Neural crest cell (in vitro differentiated cells): Measurements from ENCODE around the gene HCFC1. TPM values are rescaled to one million over a fixed set of nuclear protein-coding genes. Genes with fewer than 3 reads are reported as not detected.

Experiments
- DNase-seq: peaks from one replicate; pipeline ENCODE4 v3.0.0; 2021; ENCODE audit warnings: low read depth, mixed read lengths, low spot score
- H3K27ac Mint-ChIP-seq: one replicate; pipeline ENCODE4 v1.8.0; 2021; ENCODE audit warnings: mild to moderate bottlenecking, mixed read lengths; ENCODE audit not compliant: unreplicated experiment
- H3K27me3 Mint-ChIP-seq: 2 replicates; pipeline ENCODE4 v1.8.0; 2021; ENCODE audit warnings: low read depth, mild to moderate bottlenecking, mixed read lengths
- H3K36me3 Mint-ChIP-seq: 2 replicates; pipeline ENCODE4 v1.8.0; 2021; ENCODE audit warnings: low read depth, mild to moderate bottlenecking, mixed read lengths
- H3K4me1 Mint-ChIP-seq: 2 replicates; pipeline ENCODE4 v1.8.0; 2021; ENCODE audit warnings: mixed read lengths
- H3K4me3 Mint-ChIP-seq: one replicate; pipeline ENCODE4 v1.8.0; 2021; ENCODE audit warnings: mild to moderate bottlenecking, mixed read lengths
- H3K9me3 Mint-ChIP-seq: 2 replicates; pipeline ENCODE4 v1.8.0; 2021; ENCODE audit warnings: mixed read lengths
- total RNA-seq: library from RNA; stranded (reverse); gene quantifications from 2 replicates; pipeline ENCODE4 v1.2.1, GENCODE V29; 2021
- TF ChIP-seq, protein P1 (sequence below): fragments of 200-600 bp; sonication (generic); conservative IDR thresholded peaks from 2 replicates; pipeline ENCODE4 v1.5.0; 2021; ENCODE audit warnings: antibody characterized with exemption, mild to moderate bottlenecking

The HCFC1 gene
- total RNA-seq, 1 donor from 2014 or later, result 168 TPM

DNA sequence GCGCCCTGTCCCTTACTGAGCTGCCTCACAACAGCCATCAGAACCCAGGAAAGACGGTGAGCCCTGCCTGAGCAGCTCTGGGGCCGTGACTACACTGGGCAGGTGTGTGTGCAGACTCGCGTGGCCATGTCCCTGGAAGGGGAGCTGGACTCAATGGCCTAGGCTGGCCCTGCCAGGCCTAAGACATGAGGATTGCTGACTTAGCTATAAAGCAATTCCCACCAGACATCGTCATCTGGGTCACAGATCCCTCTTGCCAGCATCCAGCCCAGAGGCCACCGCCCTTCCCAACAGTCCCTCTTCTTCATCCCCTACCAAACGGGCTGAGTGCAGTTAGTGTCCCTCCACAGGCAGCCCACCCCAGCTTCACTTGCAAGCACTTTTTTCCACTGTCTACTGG is 40.5 kb downstream of the HCFC1 start:
- Mint-ChIP-seq H3K27me3 (no peaks in the 10 kb centered on the region), H3K9me3 (no peaks in the 10 kb centered on the region), H3K27ac (no peak overlapping the region)

GRCh38 chrX:153930011-153930910 is 41.4 kb downstream of the HCFC1 start:
- Mint-ChIP-seq H3K27me3 (peaks cover 4% of the 10 kb centered on the region), H3K27ac (no peak overlapping the region), H3K9me3 (no peaks in the 10 kb centered on the region), H3K4me3 (no peak overlapping the region), H3K36me3 (peaks cover 10% of the 10 kb centered on the region), H3K4me1 (peaks cover 27% of the 10 kb centered on the region)
- no peak for DNase-seq
- TF ChIP-seq, protein P1, sequence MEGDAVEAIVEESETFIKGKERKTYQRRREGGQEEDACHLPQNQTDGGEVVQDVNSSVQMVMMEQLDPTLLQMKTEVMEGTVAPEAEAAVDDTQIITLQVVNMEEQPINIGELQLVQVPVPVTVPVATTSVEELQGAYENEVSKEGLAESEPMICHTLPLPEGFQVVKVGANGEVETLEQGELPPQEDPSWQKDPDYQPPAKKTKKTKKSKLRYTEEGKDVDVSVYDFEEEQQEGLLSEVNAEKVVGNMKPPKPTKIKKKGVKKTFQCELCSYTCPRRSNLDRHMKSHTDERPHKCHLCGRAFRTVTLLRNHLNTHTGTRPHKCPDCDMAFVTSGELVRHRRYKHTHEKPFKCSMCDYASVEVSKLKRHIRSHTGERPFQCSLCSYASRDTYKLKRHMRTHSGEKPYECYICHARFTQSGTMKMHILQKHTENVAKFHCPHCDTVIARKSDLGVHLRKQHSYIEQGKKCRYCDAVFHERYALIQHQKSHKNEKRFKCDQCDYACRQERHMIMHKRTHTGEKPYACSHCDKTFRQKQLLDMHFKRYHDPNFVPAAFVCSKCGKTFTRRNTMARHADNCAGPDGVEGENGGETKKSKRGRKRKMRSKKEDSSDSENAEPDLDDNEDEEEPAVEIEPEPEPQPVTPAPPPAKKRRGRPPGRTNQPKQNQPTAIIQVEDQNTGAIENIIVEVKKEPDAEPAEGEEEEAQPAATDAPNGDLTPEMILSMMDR, result no peak

More for the DNA sequence above, 40.5 kb downstream of the HCFC1 start:
- H3K36me3 Mint-ChIP-seq, result peaks cover 10% of the 10 kb centered on the region
- no peak for DNase-seq
- peaks cover 27% of the 10 kb centered on the region for H3K4me1 Mint-ChIP-seq
- TF ChIP-seq, protein P1, result no peak
- peak overlapping the region; percentile 47 for H3K4me3 Mint-ChIP-seq

DNA sequence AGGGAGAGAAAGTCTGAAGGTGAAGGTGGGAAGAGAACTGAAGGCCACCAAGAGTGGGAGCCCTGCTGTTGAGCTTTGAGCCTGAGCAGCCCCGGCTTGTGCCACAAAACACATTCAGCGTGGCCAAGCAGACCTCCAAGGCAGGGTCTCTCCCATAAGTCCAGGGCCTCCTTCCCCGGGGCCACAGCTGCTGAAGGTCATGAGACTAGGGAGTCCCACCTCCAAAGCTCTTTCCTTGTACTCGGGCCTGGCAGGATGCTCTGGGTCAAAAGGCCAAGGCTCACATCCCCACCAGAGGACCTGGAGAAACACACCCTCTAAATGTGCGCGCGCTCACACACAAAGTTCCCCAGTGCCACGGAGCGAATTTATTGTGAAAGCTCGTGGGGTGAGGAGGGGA is 42.0 kb downstream of the HCFC1 start:
- no peak overlapping the region for H3K4me3 Mint-ChIP-seq
- H3K9me3 Mint-ChIP-seq, result no peaks in the 10 kb centered on the region
- TF ChIP-seq, protein P1, result no peak
- H3K4me1 Mint-ChIP-seq, result peaks cover 29% of the 10 kb centered on the region
- peaks cover 10% of the 10 kb centered on the region for H3K36me3 Mint-ChIP-seq
- no peak for DNase-seq
- H3K27ac Mint-ChIP-seq, result no peak overlapping the region
- H3K27me3 Mint-ChIP-seq, result peaks cover 4% of the 10 kb centered on the region

- DNase-seq, result no peak
- TF ChIP-seq, protein P1, result no peak
- Mint-ChIP-seq H3K27me3 (peaks cover 4% of the 10 kb centered on the region), H3K27ac (no peak overlapping the region), H3K9me3 (no peaks in the 10 kb centered on the region), H3K4me1 (peaks cover 33% of the 10 kb centered on the region), H3K36me3 (peaks cover 10% of the 10 kb centered on the region), H3K4me3 (peak overlapping the region; percentile 63)
These were observed 42.8 kb downstream of the HCFC1 start for GRCh38 chrX:153928846-153929245.

- H3K36me3 Mint-ChIP-seq, result peaks cover 10% of the 10 kb centered on the region
- H3K9me3 Mint-ChIP-seq, result no peaks in the 10 kb centered on the region
- peak overlapping the region; percentile 86 for H3K27ac Mint-ChIP-seq
- TF ChIP-seq, protein P1, result no peak
- peaks cover 4% of the 10 kb centered on the region for H3K27me3 Mint-ChIP-seq
- peaks cover 30% of the 10 kb centered on the region for H3K4me1 Mint-ChIP-seq
- DNase-seq, result peak; percentile 78
- H3K4me3 Mint-ChIP-seq, result peak overlapping the region; percentile 91
These were observed 43.5 kb downstream of the HCFC1 start for GRCh38 chrX:153927922-153928760.
